Pulmonary artery endothelial cell (primary cell): ENCODE data around the gene MMP17. TPM values are rescaled to one million over a fixed set of nuclear protein-coding genes. Genes with fewer than 3 reads are reported as not detected.
"Not testable (repeated sequence)": the region's sequence is repeated elsewhere in the genome, so short reads cannot be mapped to it uniquely, and the experiment has no call there.

Experiments
- DNase-seq: peaks from one replicate; pipeline ENCODE4 v3.0.0-alpha.2; 2011; ENCODE audit warnings: low read depth, low spot score
- total RNA-seq: library from RNA; depleted of rRNA; stranded (reverse); fragments of >200 nt; gene quantifications from 2 replicates; pipeline ENCODE4 v1.2.3, GENCODE V29; 2014

MMP17 gene
- total RNA-seq, 1 donor from 2014 or later = 3.2 TPM

DNA sequence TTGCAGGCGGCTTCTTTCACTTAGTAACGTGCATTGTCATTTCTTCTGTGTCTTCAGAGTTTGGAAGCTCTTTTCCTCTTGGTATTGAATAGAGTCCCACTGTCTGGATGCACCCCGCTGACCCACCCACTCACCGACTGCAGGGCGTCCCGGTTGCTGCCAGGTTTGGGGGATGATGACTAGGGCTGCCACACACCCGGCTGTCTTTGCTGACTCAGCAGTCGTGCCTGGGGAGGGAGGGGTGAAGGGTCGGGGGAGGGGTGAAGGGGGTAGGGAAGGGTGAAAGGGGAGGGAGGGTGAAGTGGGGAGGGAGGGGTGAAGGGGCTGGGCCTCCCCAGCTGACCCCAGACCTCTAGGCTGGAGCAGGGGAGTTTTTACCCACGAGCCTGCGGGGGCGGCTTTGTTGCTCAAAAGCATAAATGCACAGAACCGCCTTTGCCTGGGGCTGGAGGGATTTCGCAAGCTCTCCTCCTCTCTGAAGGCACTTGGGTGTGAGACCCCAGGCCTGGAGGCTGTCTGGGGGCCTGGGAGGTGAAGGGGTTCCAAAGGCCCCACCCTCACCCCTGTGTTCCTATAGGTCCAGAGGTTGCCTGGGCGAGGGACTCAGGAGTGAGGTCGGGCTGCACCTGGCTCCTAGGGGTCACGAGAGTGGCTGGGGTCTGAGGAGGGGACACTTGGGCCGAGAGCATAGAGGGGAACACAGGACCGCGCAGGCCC is 35.0 kb downstream of the MMP17 start:
- DNase-seq = no peak

DNA sequence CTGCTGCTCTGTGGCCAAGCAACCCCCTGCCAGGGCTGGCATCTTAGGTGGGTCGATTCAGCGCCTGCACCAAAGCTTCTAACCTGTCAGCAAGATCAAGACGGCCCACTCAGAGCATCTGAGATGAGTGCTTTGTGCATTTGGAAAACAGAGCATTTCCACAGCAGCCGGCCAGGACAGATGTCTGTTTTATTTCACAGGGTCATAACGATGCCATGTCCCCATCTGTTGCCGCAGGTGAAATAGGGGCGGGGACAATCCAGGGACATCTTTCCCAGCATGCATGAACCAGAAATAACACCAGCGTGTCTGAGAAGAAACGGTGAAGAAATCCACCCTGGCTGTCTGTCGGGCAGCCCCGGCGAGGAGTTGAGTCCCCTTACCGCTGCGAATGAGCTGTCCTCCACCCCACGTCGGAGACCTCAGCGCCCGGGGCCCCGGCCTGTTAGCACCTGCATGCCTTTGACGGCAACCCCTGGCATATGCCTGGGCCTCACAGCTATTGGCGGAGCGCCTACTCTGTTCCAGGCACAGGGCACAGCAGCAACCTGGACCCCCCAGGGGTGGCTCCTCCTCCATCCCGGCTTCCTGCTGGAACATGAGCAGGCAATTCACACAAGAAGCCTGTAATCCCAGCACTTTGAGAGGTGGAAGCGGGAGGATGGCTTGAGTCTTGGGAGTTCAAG is 35.7 kb downstream of the MMP17 start:
- DNase-seq = no peak

DNA sequence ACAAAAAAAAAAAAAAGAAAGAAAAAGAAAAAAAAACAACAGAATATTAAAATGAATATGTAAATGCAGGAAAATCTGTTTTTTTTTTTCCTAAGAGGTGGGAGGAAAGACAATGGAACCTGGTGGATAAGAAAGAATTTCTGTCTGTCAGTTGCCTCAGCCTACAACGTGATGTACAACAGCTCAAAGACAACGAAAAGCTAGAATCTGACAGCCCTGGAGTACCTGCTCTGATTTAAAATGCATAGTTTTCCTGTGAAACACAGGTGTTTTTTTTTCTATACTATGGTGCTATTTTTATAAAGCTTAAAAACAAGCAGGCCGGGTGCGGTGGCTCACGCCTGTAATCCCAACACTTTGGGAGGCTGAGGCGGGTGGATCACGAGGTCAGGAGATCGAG is 36.3 kb downstream of the MMP17 start:
- DNase-seq = no peak

DNA sequence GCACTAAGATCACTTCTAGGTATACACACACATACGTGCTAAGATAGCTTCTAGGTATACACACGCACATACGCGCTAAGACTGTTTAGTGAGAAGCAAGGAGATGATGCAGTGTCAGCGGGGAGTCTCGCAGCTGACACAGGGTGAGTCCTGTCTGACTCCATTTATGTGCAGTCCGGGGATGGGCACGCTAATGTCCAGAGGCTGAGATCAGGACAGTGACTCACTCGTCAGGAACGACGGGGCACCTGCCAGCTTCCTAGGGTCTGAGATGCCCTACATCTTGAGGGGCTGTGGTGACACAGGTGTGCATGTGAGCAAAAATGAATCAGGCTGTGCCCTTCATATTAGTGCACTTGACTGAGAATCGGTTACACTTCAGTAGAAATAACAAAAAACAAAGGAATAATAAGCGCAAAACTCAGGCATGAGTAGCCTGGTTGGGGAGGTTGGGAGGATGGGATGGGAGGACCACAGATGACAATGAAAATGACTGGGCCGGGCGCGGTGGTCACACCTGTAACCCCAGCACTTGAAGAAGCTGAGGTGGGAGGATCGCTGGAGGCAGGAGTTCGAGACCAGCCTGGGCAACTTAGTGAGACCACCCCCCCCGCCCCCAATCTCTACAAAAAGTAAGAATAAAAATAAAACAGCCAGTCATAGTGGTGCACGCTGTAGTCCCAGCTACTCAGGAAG is 37.1 kb downstream of the MMP17 start:
- no peak for DNase-seq

DNA sequence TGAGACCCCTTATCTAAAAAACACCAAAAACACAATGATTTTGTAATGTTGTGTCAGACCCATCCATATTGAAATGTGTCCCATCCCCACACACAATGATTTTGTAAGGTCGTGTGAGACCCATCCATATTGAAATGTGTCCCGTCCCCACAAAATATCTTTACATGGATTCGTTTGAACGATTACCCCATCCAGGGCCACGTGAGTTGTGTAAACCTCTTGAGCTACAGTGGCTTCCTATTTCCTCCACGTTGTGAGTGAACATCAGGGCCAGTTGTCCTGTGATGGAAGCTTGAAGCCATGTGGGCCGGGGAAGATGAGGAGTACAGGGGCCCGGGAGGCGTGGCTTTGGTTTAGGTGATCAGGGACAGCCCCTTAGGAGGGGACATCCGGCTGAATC is 39.3 kb downstream of the MMP17 start:
- DNase-seq = no peak

DNA sequence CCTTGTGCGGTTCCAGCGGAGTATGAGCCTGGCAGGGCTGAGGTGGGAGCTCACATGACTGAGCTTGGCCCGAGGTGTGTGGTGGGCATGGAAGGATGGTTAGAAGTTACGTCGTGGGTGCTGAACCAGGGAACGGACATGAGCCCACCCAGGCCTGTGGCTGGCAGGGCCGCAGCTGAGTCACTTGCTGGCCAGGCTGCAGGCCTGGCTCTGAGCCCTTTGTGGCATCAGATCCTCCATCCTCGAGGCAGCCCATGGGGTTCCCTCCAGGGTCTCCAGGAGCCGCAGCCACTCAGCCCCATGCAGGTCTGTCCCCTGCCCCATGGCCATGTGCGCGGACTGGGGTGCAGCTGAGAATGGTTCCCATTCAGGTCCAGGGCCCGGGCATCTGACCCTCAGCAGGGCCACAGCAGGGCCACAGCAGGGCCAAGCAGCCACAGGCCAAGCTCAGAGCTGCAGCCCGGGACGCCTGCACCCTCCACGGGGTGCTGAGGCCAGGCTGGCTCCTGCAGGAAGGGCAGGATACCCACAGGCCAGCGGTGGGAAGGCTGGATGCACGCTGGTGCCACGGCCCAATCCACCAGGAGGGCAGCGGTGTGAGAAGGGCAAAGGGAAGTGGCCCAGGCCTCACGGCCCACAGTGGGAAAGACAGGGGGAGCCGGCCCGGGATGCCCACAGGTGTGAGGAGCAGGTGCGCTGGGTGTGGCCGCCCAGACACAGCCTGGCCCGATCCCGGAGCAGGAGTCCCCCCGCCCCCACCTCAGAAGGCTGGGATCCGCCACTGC is 39.9 kb downstream of the MMP17 start:
- DNase-seq = no peak

DNA sequence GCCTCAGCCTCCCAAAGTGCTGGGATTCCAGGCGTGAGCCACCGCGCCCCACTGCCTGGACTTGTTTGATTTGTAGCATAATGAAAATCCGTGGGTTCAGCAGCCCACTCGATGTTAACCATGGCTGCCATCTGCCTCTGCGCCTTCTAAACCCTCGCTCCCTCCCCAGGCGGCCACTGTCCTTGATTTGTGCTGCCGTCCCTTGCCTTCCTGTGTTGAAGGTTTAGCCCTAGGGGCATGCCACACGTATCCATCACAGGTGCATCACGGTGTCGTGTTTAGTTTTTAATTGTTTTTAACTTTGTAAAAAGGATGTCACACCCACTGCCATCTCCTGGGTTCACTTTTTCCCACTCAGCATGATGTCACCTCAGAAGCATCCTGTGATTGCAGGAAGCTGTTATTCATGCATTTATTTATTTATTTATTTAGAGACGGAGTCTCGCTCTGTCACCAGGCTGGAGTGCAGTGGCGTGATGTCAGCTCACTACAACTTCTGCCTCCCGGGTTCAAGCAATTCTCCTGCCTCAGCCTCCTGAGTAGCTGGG is 41.8 kb downstream of the MMP17 start:
- no peak for DNase-seq

DNA sequence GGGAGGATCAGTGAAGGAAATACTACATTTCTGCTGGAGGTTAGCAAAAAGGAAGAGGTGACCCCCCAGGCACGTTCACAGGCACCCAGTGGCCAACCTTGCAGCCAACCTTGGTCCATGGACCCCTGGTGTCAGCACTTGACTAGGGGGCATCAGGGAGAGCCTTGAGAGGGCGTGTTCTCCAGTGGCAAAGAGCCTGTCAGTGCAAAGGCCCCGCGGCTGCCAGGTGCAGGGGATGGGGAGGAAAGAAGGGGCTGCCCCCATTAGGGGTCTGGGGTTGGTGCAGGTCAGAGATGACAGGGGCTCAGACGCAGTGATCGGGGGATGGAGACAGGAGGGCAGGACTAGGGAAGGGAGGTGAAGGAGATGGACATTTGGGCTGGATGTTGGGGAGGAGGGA is 43.5 kb downstream of the MMP17 start:
- DNase-seq = no peak

DNA sequence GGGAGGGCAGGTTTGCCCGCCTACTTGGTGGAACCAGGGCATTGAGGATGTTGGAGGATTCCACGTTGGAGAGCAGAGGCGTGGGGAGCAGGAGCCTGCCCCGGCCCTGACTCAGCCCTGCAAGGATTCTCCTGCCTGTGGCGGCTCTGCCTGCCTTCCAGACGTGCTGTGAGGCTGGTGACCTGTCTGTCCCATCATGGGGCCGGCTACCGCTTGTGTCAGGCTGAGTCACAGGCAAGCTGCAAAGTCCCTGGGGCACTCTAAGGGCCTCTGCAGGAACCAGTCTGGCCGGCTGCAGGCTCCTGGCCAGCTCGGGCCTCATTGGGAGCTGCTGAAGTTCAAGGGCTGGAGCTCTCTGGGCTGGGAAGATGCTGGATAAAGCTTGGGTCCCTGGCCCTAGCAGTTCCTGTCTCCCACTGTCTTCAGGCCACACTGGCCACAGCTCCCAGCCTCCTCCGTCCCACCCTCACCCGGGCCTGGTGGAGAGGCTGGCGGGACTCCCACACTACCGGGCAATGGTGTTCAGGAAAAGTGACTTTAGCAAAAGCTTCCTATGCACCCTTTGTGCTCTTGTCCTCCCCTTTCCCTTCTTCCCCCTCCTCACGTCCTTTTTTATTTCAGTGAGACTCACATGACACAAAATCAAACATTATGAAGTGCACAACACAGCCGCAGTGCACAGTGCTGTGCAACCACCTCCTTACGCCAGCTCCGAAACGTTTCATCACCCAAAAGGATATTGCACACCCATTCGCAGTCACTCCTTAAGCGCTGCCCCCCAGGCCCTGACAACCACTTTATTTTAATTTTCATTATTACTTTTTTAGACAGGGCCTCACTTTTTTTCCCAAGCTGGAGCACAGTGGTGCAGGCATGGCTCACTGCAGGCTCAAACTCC is 44.2 kb downstream of the MMP17 start:
- DNase-seq = no peak

DNA sequence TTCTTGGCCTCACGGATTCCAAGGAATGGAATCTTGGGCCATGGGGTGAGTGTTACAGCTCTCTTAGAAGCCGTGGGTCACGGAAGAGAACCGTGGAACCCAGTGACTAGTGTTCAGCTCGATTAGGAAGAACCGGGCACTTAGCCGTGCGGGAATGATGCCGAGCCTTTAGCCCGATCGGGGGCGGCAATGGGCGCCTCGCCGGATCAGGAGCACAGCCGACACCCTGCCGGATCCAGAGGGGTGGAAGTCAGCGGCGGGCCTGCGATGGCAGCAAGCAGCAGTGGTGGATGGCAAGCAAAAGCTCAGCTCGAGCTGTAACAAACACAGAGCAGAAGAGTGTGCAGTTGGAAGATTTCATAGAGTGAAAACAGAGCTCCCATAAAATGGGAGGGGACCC is 45.1 kb downstream of the MMP17 start:
- no peak for DNase-seq

DNA sequence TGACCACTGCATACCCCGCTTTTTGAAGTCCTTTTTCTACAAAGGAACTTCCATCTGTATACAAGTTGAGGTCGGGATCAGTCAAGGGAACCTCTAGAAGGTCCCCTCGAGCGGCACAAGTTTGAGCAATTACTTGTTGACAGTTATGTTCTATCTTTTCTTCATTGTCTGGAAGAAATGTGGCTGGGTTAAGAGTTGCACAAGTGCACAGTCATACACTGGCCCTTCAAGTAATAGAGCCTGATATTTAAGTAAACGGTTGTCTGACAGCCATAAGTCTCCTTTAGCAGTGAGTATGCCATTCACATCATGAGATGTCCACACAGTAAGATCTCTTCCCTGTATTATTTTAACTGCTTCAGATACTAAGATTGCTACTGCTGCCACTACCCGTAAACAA is 46.8 kb downstream of the MMP17 start:
- DNase-seq = not testable (repeated sequence)

DNA sequence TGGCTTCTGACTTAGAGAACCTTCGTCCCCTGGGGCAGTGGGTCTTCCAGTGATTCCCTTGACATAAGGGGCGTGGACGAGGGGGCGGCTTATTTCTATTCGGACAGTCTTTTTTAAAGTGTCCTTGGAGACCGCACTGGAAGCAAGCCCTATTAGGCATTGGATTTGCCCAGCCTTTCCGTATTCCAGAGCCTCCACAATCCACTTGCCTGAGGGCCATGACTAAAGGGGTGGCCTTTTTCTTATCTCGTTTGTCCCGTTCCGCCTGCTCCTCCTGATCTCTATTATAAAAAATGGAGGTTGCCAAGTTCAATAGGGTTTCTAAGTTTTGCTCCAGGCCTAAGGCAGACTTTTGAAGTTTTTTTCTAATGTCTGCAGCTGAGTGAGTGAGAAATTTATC is 49.0 kb downstream of the MMP17 start:
- DNase-seq = not testable (repeated sequence)

DNA sequence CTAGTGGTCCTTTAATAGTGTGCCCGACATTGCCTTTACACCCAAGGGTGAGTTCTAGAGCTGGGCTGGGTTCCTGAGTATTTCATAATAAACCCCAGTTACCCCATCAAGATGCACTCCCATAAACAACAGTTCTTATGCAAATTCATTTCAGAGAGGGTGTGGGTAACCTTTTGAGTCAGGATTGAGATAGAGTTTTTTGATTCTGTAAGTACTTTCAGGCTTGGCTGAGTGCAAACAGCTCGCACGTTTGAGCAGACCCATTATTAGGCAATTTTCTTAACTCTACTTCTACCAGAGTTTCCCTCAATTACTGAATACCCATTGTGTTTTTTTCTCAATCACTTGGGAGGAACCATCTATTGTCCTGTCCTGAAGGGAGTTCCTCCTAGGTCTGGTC is 50.2 kb downstream of the MMP17 start:
- not testable (repeated sequence) for DNase-seq

DNA sequence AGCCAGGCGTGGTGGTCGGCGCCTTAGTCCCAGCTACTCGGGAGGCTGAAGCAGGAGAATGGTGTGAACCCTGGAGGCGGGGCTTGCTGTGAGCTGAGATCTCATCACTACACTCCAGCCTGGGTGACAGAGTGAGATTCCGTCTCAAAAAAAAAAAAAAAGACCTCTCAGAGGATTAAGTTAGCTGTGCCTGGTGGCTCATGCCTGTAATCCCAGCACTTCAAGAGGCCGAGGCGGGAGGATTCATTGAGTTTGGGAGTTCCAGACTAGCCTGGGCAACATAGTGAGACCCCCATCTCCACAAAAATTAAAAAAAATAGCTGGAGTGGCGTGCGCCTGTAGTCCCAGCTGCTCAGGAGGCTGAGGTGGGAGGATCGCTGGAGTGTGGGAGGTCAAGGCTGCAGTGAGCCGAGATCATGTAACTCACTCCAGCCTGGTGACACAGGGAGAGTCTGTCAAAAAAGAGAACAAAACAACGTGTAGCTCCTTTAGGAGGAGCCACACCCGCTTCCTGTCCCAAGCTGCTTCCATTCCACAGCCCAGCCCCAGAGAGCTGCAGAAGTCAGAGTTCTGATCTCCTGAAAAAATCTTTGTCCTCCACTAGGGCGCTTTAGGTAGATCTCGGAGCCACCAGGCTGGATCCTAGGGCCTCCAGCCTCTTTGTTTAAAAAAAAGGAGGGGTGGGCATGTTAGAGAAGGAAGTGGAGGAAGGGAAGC is 54.8 kb downstream of the MMP17 start:
- DNase-seq = no peak

DNA sequence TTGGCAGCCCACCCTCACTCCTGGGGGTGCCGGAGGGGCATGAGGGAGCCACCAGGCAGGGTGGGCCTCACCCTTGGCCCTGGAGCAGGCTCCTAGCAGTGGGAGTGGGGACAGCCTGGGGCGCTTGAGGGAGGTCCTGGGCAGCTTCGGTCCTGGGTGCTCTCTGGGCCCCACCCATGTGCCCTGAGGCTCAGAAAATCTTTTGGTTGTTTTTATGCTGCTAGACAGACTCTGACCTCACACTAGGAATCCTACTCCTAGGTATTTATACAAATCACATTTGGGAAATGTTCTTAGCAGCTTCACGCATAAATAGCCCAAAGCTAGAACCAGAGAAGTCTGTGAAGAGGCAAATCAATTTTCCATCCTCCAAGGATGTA is 55.3 kb downstream of the MMP17 start:
- no peak for DNase-seq

DNA sequence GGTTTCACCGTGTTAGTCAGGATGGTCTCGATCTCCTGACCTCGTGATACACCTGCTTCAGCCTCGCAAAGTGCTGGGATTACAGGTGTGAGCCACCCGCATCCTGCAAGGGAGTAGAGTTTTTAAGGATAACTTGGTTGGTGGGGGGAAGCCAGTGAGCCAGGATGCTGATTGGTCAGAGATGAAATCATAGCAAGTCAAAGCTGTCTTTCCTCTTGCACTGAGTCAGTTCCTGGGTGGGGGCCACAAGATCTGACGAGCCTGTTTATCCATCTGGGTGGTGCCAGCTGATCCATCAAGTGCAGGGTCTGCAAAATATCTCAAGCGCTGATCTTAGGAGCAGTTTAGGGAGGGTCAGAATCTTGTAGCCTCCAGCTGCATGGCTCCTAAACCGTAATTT is 56.9 kb downstream of the MMP17 start:
- DNase-seq = not testable (repeated sequence)

DNA sequence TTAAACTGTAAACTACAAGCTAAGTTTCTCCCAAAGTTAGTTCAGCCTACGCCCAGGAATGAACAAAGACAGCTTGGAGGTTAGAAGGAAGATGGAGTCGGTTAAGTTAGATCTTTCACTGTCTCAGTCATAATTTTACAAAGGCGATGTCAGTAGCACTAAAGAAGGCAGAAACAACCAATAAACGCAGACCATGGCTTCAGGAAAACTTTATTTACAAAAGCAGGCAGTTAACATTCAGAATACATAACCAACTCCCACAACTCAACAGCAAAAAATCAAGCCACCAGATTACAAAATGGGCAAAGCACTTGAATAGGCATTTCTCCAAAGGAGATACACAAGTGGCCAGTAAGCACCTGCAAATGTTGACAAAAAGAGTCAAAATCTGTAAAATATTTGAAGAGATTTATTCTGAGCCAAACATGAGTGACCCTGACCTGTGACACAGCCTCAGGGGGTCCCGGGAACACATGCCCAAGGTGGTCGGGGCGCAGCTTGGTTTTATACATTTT is 57.4 kb downstream of the MMP17 start:
- DNase-seq = no peak

DNA sequence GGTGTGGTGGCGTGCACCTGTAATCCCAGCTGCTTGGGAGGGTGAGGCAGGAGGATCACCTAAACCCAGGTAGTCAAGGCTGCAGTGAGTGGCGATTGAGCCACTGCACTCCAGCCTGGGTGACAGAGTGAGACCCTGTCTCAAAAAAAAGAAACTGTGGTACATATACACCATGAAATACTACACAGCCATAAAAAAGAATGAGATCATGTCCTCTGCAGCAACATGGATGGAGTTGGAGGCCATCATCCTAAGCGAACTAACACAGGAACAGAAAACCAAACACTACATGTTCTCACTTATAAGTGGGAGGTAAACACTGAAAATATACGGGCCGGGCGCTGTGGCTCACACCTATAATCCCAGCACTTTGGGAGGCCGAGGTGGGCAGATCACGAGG is 63.5 kb downstream of the MMP17 start:
- DNase-seq = not testable (repeated sequence)

DNA sequence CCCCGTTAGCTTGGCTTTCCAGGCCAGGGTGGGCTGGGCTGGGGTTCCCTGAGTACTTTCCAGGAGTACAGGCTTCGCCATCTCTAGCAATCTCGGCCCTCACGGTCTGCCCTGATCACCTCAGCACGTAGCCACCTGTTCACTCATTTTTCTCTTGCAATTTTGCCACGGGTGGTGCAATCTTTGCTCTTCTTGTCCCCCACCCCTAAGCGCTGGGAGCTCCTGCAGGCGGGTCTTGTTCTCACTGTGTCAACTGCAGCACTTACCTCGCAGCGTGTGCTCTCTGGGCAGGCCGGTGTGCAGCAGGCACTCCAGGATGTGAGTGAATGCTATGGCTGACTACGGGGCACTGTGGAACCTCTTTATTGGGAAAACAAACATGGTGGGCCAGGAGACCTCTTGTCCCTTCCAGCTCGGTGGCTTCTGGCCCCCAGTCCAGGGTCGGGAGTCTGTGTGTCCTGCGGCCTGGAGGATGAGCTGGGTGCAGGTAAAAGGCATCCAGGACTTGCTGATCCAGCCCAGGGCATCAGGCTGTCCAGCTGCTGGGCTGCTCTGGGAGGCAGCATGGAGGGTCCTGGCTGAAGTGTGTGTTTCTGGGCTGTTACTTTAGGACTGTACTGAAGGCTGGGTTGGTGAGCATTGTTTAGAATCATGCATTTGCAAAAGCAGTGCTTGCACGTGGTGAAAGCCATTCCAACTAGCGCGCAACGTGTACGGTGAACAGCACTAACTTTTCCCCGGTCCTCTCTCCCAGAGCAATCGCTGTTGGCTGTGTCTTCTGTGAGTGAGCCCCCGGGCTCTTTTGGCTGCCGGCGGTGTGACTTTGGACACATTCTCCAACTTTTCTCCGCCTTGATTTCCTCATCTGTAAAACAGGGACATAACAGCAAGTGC is 64.8 kb downstream of the MMP17 start:
- DNase-seq = no peak
